ENCODE data around the gene TMEM106A. TPM values are rescaled to one million over a fixed set of nuclear protein-coding genes. Genes with fewer than 3 reads are reported as not detected.

TMEM106A gene
- total and polyA plus RNA-seq, 2 of the 13 experiments (the other 11 are each of a cell fraction or from before 2014, with no cell fraction given), result 16.9 to 35.9 TPM

- TF ChIP-seq ZNF318 (CRISPR knock-in tag; IDR thresholded peaks at IDR 0.05), result no peak
- TF ChIP-seq IKZF4 (CRISPR knock-in tag; IDR thresholded peaks at IDR 0.05; ENCODE audit: borderline replicate concordance, low read depth, not compliant biosample characterization), result no peak
- no peak for TF ChIP-seq ETV6 (CRISPR knock-in tag; conservative IDR thresholded peaks at IDR 0.05)
- 0 out of 2 replicates have a peak, but pooled peaks have one; percentile 11 for TF ChIP-seq HIC2 (CRISPR knock-in tag; IDR thresholded peaks at IDR 0.05; ENCODE audit: low read depth)
- TF ChIP-seq KDM5B (CRISPR knock-in tag; IDR thresholded peaks at IDR 0.05; ENCODE audit: borderline replicate concordance), result 0 out of 2 replicates have a peak, but pooled peaks have one; percentile 4
- peak; percentile 79 for TF ChIP-seq SIN3B (IDR thresholded peaks at IDR 0.05; ENCODE audit: low read length)
- no peak; the same call in 1 of the 2 replicates for TF ChIP-seq PHF8 (CRISPR knock-in tag; IDR thresholded peaks at IDR 0.05)
- TF ChIP-seq ZSCAN12 (CRISPR knock-in tag; IDR thresholded peaks at IDR 0.05), result peak; percentile 46; the same call in 1 of the 2 replicates
- 0 out of 2 replicates have a peak, but pooled peaks have one; percentile 10 for TF ChIP-seq BORCS8-MEF2B (CRISPR knock-in tag; IDR thresholded peaks at IDR 0.05)
- TF ChIP-seq ZBTB4 (CRISPR knock-in tag; IDR thresholded peaks at IDR 0.05; ENCODE audit: borderline replicate concordance), result no peak
- TF ChIP-seq ZNF441 (CRISPR knock-in tag; IDR thresholded peaks at IDR 0.05; ENCODE audit: borderline replicate concordance), result 0 out of 2 replicates have a peak, but pooled peaks have one; percentile 19
- TF ChIP-seq GTF3A (CRISPR knock-in tag; conservative IDR thresholded peaks at IDR 0.05), result no peak
- TF ChIP-seq ZBTB46 (CRISPR knock-in tag; IDR thresholded peaks at IDR 0.05; ENCODE audit: borderline replicate concordance), result no peak
These were observed 41.4 kb upstream of the TMEM106A start (continued) for GRCh38 chr17:43170140-43170765.

All from HepG2 (cell line).